Peyer's patch (tissue), 4 donors: ENCODE results near the gene PLGLB1.
"Not testable (repeated sequence)": the region's sequence is repeated elsewhere in the genome, so short reads cannot be mapped to it uniquely, and the experiment has no call there.

Experiments used
- POLR2A ChIP-seq, 2 donors: fragments of 450-650 bp; IDR thresholded peaks; one replicate each; pipeline ENCODE4 v1.5.1; 2017; ENCODE audit warnings: antibody characterized with exemption in 2 of 2, mild to moderate bottlenecking in 2 of 2, moderate library complexity in 2 of 2
- TF ChIP-seq, protein P1 (sequence below), 6 experiments: fragments of 450-650 bp in 4 of 6; fragments of 200-600 bp in 2 of 6; sonication (generic) in 1 of 6; IDR thresholded peaks; one replicate each; pipeline ENCODE4 v1.5.1; 2017 to 2019; ENCODE audit warnings: antibody characterized with exemption in 6 of 6, mild to moderate bottlenecking in 3 of 6, moderate library complexity in 1 of 6

DNA sequence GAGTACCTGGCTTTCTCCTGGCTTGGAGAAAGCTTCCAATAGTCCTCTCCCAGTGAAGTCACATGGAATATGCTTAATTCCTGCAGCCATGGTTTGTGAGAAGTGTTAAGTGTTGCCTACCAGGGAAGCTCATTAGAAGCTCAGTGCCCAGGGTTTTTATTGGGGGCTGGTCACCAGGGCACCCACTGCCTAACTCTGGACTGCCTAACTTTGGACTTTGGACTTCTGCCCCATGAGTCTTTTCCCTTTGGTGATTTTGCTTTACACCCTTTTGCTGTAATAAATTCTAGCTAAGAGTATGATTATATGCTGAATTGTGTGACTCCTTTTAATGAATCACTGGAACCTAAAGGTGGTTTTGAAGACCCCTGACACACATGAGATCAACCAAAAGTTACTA is 35.2 kb upstream of the PLGLB1 start:
- TF ChIP-seq, protein P1, sequence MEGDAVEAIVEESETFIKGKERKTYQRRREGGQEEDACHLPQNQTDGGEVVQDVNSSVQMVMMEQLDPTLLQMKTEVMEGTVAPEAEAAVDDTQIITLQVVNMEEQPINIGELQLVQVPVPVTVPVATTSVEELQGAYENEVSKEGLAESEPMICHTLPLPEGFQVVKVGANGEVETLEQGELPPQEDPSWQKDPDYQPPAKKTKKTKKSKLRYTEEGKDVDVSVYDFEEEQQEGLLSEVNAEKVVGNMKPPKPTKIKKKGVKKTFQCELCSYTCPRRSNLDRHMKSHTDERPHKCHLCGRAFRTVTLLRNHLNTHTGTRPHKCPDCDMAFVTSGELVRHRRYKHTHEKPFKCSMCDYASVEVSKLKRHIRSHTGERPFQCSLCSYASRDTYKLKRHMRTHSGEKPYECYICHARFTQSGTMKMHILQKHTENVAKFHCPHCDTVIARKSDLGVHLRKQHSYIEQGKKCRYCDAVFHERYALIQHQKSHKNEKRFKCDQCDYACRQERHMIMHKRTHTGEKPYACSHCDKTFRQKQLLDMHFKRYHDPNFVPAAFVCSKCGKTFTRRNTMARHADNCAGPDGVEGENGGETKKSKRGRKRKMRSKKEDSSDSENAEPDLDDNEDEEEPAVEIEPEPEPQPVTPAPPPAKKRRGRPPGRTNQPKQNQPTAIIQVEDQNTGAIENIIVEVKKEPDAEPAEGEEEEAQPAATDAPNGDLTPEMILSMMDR (IDR thresholded peaks at IDR 0.05) = not testable (repeated sequence)
- not testable (repeated sequence) for TF ChIP-seq POLR2A (IDR thresholded peaks at IDR 0.05)
